IMR-90 (cell line): ENCODE results near the gene ITGA5.

Source experiments
- CEBPB ChIP-seq: IDR thresholded peaks from 2 replicates; pipeline ENCODE4 v1.6.1; 2012; ENCODE audit warnings: low read depth, low read length, improper control_type of control experiment
- CTCF ChIP-seq: conservative IDR thresholded peaks from 2 replicates; pipeline ENCODE4 v1.5.1; 2012; ENCODE audit warnings: mild to moderate bottlenecking, low read depth, low read length, improper control_type of control experiment
- MAZ ChIP-seq: IDR thresholded peaks from 2 replicates; pipeline ENCODE4 v1.6.1; 2012; ENCODE audit warnings: low read depth, mild to moderate bottlenecking, low read length, improper control_type of control experiment, moderate library complexity, borderline replicate concordance
- MXI1 ChIP-seq: IDR thresholded peaks from 2 replicates; pipeline ENCODE4 v1.6.1; 2012; ENCODE audit warnings: low read depth, mild to moderate bottlenecking, low read length, moderate library complexity, borderline replicate concordance
- POLR2A ChIP-seq: IDR thresholded peaks from 2 replicates; pipeline ENCODE4 v1.6.1; 2012; ENCODE audit warnings: mild to moderate bottlenecking, low read depth, low read length
- RAD21 ChIP-seq: IDR thresholded peaks from 2 replicates; pipeline ENCODE4 v1.6.1; 2012; ENCODE audit warnings: low read length, improper control_type of control experiment
- TF ChIP-seq, protein P1 (sequence below): fragments of 150-350 bp; IDR thresholded peaks from 2 replicates; pipeline ENCODE4 v1.6.1; 2017; ENCODE audit warnings: mild to moderate bottlenecking, antibody characterized with exemption, low read length, low read depth
- TF ChIP-seq, protein P2 (sequence below): fragments of 150-350 bp; IDR thresholded peaks from 2 replicates; pipeline ENCODE4 v1.6.1; 2016; ENCODE audit warnings: low read depth, mild to moderate bottlenecking, low read length, moderate library complexity, borderline replicate concordance

DNA sequence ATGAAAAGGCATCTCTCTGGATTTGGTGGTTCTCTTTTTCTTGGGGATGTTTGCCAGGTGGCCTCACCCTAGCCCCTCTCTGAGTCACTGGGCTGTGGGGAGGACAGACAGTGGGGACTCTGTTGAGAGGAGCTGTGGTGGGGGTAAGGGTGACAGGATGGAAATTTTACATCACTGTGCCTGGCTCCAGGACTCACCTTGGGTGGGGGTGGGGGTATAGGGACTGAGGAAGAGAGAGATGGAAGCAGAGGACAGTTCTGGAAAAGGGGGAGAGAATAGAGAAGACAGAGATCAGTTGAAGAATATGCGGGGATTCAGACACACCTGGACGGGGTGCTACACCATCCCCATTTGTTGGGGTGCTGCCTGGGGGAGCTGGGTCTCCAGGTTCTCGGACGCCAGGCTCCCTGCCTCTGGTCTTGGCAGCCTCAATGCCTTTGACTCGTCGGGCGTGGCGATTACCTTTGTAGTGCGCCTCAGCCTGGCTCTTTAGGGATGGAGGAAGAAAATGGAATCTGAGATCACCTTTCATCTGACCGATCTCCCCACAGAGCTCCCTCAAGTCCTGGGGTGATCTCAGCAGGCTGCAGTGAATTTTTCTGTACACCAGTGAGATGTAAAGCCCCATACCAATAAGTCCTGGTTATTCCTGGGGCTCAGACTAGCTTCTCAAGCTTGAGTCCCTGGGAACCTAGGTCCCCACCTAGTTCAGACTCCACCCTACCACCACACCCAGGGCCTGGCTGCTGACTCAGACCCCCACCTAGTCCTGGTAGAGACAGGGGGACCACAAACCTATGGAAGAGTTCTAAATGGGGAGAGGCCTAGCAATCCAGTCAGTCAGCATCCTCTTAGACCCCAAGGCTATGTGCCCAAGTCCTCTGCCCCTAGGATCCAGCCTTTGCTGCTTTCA is 45.2 kb downstream of the ITGA5 start:
- TF ChIP-seq CTCF, result no peak
- TF ChIP-seq RAD21, result no peak
- no peak for TF ChIP-seq POLR2A
- TF ChIP-seq, protein P1, sequence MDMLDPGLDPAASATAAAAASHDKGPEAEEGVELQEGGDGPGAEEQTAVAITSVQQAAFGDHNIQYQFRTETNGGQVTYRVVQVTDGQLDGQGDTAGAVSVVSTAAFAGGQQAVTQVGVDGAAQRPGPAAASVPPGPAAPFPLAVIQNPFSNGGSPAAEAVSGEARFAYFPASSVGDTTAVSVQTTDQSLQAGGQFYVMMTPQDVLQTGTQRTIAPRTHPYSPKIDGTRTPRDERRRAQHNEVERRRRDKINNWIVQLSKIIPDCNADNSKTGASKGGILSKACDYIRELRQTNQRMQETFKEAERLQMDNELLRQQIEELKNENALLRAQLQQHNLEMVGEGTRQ, result no peak
- TF ChIP-seq MAZ, result no peak
- no peak for TF ChIP-seq CEBPB
- TF ChIP-seq, protein P2, sequence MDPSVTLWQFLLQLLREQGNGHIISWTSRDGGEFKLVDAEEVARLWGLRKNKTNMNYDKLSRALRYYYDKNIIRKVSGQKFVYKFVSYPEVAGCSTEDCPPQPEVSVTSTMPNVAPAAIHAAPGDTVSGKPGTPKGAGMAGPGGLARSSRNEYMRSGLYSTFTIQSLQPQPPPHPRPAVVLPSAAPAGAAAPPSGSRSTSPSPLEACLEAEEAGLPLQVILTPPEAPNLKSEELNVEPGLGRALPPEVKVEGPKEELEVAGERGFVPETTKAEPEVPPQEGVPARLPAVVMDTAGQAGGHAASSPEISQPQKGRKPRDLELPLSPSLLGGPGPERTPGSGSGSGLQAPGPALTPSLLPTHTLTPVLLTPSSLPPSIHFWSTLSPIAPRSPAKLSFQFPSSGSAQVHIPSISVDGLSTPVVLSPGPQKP, result no peak
- no peak for TF ChIP-seq MXI1
